Colon (tissue), 2 donors: ENCODE measurements around the gene CCNE1.
"Not testable (repeated sequence)": the region's sequence is repeated elsewhere in the genome, so short reads cannot be mapped to it uniquely, and the experiment has no call there.

Experiments
- FAIRE-seq: peaks from 2 replicates; lab custom pipeline; 2012; peaks lifted over from hg19 to GRCh38; lab: Jason Lieb, UNC
- donor health status: control.
- donor health status: control.

Gene CCNE1

GRCh38 chr19:29787281-29787680, 24.5 kb upstream of the CCNE1 start:
- no peak for FAIRE-seq

- no peak for FAIRE-seq
Observed at GRCh38 chr19:29789007-29789406, 22.8 kb upstream of the CCNE1 start.

DNA sequence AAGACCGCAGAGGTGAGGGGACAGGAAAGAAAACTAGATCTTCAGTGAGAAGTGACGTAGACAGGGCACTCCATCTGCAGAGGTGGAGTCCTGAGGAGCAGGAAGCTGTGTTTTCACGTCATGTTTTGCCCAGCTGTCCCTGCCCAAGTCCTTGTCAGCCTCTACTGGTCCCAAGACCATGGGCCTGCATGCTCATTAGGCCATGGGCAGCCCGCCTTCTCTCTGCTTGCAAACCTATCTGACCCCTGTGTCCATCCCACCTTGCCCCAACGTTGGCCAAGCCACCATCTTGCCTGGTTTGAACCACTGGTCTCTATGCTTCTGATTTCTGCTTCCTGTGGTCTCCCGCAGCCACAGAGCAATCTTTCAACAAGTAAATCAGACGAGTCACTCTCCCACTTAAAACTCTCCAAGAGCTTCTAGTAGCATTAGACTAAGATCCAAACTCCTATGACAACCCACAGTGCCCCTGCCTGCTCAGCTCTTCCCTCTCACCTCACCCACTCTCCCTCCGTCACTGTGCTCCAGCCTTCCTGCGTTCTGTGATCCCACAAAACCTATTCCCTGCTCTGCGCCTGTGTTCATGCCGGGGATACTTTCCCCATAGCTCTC, 18.6 kb upstream of the CCNE1 start:
- FAIRE-seq: no peak

GRCh38 chr19:29794490-29794889, 17.3 kb upstream of the CCNE1 start:
- not testable (repeated sequence) for FAIRE-seq

- no peak for FAIRE-seq
Observed at GRCh38 chr19:29795461-29796172, 16.2 kb upstream of the CCNE1 start.

GRCh38 chr19:29796173-29796573, 15.6 kb upstream of the CCNE1 start:
- no peak for FAIRE-seq

DNA sequence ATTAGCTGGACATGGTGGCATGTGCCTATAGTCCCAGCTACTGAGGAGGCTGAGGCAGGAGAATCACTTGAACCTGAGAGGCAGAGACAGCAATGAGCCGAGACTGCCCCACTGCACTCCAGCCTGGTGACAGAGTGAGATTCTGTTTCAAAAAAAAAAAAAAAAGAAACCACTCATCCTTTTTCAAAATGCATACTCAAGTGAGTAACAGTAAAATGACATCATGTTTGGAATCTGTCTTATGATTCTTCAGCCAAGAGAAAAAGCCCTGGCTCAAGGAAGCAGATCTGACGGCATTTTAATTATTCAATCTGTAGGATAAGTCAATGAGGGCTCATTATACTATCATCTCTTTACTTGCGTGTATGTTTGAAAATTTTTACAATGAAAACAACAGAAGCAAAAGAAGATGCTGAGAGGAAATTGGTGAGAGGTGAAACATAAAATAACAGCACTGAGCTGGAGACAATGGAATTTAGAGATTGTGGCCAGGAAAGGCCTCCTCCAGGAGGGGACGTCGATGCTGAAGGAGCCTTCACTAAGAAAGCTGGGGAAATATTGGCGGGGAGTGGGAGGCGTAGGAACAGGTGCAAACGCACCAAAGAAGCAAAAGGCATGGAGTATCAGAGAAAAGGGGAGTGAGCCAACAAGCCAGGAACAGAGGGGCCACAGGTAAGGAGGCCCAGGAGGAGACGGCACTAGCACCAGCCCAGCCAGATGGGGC, 12.9 kb upstream of the CCNE1 start:
- FAIRE-seq: no peak

DNA sequence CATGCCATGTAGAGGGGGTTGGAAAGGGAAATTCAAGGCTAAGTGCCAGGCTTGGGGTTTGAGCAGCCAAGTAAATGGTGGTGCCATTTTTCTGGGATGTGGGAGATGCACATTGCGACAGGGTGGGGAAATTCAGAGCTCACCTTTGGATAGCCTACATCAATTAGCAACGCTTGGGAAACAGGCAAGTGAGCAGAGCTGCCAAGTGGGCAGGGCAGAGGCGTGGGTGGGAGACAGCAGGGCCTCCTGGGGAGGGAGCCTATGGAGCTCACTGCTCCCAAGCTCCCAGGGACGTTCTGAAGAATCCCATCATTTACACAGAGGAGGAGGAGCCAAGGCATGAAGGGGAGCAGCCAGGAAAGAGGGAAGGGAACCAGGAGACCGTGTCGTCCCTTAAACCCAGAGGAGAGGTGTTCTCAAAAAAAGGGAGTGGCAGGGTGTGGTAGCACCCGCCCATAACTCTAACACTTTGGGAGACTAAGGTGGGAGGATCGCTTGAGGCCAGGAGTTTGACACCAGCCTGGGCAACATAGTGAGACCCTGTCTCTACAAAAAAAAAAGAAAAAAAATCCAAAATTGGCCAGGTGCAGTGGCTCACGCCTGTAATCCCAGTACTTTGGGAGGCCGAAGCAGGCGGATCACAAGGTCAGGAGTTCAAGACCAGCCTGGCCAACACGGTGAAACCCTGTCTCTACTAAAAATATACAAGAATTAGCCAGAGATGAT, 11.5 kb upstream of the CCNE1 start:
- FAIRE-seq: no peak

DNA sequence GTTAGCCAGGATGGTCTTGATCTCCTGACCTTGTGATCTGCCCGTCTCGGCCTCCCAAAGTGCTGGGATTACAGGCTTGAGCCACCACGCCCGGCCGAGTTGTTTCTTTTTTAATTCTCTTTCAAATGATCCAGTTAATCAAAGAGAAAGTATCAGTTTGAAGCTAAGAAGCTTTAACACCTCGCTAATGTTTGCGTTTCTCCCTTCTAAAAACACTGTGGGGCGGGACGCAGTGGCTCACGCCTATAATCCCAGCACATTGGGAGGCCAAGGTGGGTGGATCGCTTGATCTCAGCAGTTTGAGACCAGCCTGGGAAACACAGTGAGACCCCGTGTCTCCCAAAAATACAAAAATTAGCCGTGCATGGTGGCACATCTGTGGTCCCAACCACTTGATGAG, 7.8 kb upstream of the CCNE1 start:
- not testable (repeated sequence) for FAIRE-seq

DNA sequence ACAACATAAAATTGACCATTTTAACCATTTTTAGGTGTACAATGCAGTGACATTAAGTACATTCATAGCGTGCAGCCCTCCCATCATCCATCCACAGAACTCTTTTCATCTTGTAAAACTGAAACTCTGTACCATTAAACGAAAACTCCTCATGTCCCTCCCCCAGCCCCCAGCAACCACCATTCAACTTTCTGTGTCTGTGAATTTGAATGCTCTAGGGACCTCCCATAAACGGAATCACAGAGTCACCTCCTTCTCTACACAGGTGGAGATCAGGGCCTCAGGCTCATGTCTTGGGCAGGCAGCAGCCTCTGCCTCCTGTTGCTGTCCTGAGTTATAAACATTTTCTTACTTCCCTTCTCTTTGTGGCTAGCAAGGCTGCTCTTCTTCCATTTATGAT, 7.3 kb upstream of the CCNE1 start:
- no peak for FAIRE-seq

DNA sequence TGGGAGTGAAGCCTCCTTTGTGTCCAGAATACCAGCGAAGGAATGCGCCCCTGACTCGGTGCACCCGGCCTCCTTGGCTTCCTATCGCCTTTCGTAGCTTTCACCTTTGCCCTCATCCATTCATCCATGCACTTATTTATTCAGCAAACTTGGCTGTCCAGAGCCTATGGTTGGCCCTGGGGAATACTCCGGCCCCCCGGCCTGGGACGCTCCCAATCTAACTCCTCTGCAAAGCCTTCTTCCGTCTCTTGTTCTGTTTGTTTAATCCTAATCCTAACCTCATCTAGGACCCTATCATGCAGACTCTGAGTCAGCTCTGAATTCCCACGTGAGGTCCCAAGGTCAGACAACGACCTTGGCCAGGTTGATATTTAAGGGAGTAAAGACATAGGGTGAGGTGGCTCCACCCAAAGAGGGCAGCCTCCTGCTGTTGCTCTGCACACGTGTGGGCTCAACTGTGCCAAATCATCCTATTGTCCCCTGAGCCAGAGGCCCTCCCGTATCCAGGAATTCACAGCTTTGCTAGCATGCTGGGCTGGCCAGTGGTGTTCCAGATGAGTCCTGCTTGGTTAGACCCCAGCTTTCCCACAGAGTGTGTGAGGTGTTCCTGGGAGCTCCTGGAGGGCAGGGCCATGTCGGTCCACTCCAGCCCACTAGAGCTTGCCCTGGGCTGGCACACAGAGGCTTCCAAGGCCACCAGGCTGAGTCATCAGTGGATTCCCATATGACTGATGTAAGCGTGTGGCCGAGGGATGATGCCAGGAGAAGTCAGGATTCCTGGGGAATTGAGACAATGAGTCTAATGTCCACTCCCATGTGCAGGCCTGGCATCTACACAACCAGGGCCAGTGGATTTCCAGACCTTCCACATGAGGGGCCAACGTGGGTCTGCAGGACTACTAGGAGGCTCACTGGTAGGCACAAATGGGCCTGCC, 6.5 kb upstream of the CCNE1 start:
- FAIRE-seq: no peak

GRCh38 chr19:29806098-29806866, 5.5 kb upstream of the CCNE1 start:
- FAIRE-seq: no peak

DNA sequence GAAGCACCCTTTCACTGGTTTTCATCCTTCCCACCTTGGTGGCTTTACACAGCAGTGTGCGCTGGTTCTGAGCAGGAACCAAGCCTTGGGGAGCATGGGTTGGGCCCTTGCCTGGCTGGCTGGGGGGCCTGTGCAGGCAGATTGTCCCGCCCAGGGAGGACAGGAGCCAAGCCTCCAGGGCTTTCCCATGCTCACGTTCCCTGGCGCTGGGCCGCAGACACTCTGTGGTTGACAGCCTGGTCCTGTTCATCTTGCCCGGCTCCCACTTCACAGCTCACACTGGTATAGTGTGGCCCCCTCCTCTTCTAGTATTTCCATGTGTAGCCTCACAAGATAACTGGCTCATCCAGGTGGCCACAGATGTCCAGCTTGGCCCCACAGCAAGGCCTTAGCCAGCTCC, 4.6 kb upstream of the CCNE1 start:
- no peak for FAIRE-seq

- FAIRE-seq: no peak
Observed at GRCh38 chr19:29807870-29808405, 3.9 kb upstream of the CCNE1 start.

GRCh38 chr19:29809795-29810503, 1.8 kb upstream of the CCNE1 start:
- FAIRE-seq: no peak

GRCh38 chr19:29810504-29810871, 1.3 kb upstream of the CCNE1 start:
- no peak for FAIRE-seq

- FAIRE-seq: no peak
Observed at GRCh38 chr19:29812080-29812880, 489 bp downstream of the CCNE1 start.

DNA sequence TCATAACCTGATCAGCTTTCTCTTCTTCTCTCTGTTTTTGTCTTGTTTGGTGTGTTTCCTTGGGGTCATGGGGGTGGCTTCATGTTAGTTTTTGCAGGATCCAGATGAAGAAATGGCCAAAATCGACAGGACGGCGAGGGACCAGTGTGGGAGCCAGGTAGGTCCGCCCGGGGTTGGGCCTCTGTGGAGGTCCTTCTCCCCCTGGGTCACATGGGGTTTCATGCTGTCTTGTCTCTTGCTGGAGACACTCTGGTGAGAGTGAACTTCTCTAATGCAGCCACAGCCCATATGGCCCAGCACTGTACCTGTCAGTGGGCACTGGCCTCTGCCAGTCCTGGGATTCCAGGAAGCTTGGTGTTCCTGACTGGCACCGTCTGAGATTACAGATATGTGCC, 1.1 kb downstream of the CCNE1 start:
- FAIRE-seq: no peak

DNA sequence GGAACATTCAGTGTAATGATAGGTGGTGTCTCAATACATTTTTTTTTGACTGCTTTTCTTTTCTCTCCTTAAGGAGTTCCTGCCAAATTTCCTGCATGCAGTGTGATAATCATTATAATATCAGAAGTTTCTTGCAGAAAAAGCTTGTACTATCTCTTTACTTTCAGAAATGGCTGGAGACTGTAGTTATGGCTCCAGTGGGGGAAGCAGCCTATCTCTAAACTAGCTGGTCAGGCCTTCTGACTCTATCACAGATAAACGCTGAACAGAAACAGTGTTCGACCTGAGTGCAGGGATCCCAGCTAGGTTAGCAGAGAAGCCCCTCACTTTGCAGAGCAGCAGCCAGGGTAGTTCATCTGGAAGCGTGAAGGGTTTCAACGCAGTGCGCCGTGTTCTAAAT, 1.9 kb downstream of the CCNE1 start:
- no peak for FAIRE-seq
